Prostate gland (tissue), 2 donors: ENCODE measurements around the gene THPO.

Experiments
- CTCF ChIP-seq, 4 experiments: fragments of 200-600 bp in 2 of 4; fragments of 450-650 bp in 2 of 4; sonication (generic) in 2 of 4; IDR thresholded peaks; 1 replicate in 3 of 4; 2 replicates in 1 of 4; pipeline ENCODE4 v1.5.1; 2016 to 2019; ENCODE audit warnings: antibody characterized with exemption in 4 of 4, mild to moderate bottlenecking in 2 of 4, moderate library complexity in 2 of 4
- POLR2A ChIP-seq: fragments of 450-650 bp; IDR thresholded peaks from one replicate; pipeline ENCODE4 v1.6.1; 2016; ENCODE audit warnings: antibody characterized with exemption, mild to moderate bottlenecking

GRCh38 chr3:184360929-184361531 lies 17.0 kb downstream of the THPO start:
- TF ChIP-seq POLR2A (no peak), CTCF (IDR thresholded peaks at IDR 0.05) (no peak)
